ENCODE measurements around the gene NAV2.

- TF ChIP-seq CTCF (conservative IDR thresholded peaks at IDR 0.05) (no peak), EZH2 (IDR thresholded peaks at IDR 0.05; ENCODE audit: low read depth) (no peak)
These were observed 298.8 kb downstream of the NAV2 start for GRCh38 chr11:20011307-20011951.

Data from PC-9 (cell line).